Middle frontal gyrus (tissue), 1 donor: ENCODE measurements around the gene TGM2.

ENCODE experiments used
- DNase-seq: peaks from one replicate; pipeline ENCODE4 v3.0.0-alpha.2; 2015; ENCODE audit warnings: low spot score; ENCODE audit errors: extremely low spot score

The TGM2 gene

GRCh38 chr20:38095017-38095686 lies 69.9 kb downstream of the TGM2 start:
- DNase-seq = no peak

GRCh38 chr20:38094373-38094891 lies 70.6 kb downstream of the TGM2 start:
- DNase-seq = no peak

GRCh38 chr20:38093641-38094077 lies 71.4 kb downstream of the TGM2 start:
- no peak for DNase-seq

- no peak for DNase-seq
Observed at GRCh38 chr20:38092915-38093314, 72.2 kb downstream of the TGM2 start.

GRCh38 chr20:38092260-38092857 lies 72.7 kb downstream of the TGM2 start:
- no peak for DNase-seq

- no peak for DNase-seq
Observed at GRCh38 chr20:38091441-38092216, 73.4 kb downstream of the TGM2 start.

GRCh38 chr20:38090061-38090460 lies 75.0 kb downstream of the TGM2 start:
- no peak for DNase-seq

- no peak for DNase-seq
Observed at GRCh38 chr20:38089500-38089899, 75.6 kb downstream of the TGM2 start.

- no peak for DNase-seq
Observed at GRCh38 chr20:38085026-38085425, 80.0 kb downstream of the TGM2 start.

GRCh38 chr20:38084425-38084951 lies 80.6 kb downstream of the TGM2 start:
- no peak for DNase-seq

GRCh38 chr20:38083338-38084048 lies 81.6 kb downstream of the TGM2 start:
- DNase-seq = no peak

- no peak for DNase-seq
Observed at GRCh38 chr20:38082894-38083293, 82.2 kb downstream of the TGM2 start.

- no peak for DNase-seq
Observed at GRCh38 chr20:38081575-38081974, 83.5 kb downstream of the TGM2 start.

- no peak for DNase-seq
Observed at GRCh38 chr20:38079353-38079752, 85.7 kb downstream of the TGM2 start.

- no peak for DNase-seq
Observed at GRCh38 chr20:38078084-38078483, 87.0 kb downstream of the TGM2 start.
